ENCODE data around the gene SLK.

Gene SLK

DNA sequence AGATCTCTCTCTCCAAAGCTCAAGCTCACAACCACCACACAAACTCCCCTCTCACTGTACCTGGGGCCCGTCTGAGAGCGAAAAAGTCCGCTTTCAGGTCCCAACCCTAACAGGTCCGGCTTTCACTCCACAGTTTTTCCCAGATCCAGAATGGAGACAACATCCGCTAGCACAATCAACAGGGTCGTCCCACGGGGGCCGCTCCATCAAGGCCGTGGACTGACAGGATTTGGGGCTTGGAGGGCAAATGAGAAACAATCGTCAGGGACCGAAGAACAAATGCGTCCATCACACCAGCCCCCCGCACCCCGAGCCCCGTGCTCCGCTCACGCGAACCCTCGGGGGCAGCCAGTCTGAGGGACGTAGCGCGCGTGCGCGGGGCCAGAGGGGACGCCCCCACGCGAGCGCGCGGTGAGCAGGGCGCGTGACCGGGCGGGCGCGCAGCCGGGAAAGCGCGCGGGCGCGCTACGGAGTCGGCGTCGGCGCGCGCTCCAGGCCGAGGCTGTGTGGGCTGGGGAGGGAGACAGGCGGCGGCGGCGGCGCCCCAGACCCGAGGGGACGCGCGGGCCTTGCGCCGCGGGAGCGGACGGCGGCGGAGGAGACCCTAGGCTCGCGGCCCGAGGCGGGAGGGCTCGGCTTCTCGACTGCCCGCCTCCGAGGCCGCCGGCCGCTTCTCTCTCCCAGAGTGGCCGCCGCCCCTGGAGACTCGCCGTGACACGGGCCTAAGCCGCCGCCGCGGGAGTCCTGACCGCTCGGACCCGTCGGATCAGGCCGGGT is at the start of gene SLK:
Gene SLK (plus strand): TSS at position 470 of the 777 bp plus-strand sequence. CDS start 606 bp downstream, outside the sequence.
- DNase-seq (ENCODE audit: low spot score), result peak; percentile 87

DNA sequence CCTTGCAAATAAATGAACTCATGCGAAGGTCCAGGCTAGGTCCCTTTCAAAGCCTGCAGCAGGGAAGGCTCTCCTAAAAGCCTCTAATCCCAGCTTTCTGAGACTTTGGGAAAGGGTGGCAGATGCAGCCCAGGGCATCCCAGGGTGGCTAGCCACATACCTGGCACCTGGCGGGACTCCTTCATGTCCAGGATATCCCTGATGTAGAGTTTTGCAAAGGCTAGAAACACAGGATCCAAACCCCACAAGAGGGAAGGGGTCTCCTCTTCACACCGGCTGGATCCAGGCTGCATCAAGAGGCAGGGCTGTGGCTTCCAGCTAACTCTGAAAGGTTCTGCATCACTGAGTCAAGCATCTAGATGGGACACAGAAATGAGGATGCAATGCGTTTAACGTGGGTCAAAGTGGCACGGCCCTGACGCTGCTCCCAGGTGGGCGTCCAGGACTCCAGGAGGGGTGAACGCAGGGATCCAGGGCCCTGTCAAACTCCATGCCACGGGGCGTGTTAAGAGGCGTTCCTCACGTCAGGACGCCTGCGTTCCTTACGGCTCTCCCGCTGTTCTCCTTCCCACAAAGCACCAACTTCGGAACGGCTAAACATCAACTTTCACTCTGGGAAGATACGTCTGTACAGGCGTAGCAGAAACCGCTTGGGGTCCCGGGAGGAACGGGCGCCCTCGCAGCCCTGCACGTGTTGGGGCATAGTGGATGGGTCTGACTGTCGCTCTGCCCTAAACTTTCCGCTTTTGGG is 49.5 kb upstream of the SLK start:
- DNase-seq (ENCODE audit: low spot score), result no peak

GRCh38 chr10:103918053-103918846 is 48.7 kb upstream of the SLK start, which contains the start of gene STN1:
Gene STN1, minus strand, starts transcription at chr10:103918184. Its CDS starts 590 bp downstream, at chr10:103917594.
- peak; percentile 97 for DNase-seq (ENCODE audit: low spot score)

DNA sequence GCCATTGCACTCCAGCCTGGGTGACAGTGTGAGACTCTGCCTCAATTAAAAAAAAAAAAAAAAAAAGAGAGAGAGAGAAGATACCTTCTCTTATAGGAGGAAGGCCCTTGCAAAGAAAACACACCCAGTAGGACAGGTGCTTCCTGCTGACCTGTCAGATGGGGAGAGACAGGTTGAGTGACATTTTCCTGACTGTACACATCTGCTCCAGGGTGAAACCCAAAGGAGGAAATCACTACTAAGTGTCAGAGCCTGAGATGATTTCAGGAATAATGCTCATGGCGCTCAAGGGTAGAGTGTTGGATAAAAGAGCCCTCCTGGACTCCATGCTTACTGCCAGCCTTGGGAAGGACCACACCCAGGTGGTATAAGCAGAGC is 47.3 kb upstream of the SLK start:
- no peak for DNase-seq (ENCODE audit: low spot score)

- no peak for DNase-seq (ENCODE audit: low spot score)
Measured at GRCh38 chr10:103921248-103921647, 45.7 kb upstream of the SLK start.

- DNase-seq (ENCODE audit: low spot score), result peak; percentile 41
Measured at GRCh38 chr10:103921750-103922195, 45.2 kb upstream of the SLK start.

DNA sequence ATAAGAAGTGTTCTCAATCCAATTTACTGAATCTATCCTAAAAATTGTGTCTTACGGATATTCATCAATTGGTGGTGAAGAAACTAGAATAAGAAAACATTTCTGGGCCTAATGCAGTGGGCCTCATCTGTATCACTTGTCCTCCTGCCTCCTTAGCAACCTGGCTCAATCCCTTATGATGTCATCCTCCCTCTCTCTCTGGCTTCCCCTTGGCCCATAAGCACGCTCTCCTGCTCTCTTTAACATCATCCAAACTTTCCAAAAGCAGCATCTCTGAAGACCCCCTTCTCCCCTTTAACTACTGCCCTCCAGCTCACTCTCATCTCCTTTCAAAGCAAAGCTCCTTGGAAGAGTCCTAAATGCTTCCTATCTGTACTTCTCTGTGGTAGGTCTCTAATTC is 44.3 kb upstream of the SLK start:
- no peak for DNase-seq (ENCODE audit: low spot score)

DNA sequence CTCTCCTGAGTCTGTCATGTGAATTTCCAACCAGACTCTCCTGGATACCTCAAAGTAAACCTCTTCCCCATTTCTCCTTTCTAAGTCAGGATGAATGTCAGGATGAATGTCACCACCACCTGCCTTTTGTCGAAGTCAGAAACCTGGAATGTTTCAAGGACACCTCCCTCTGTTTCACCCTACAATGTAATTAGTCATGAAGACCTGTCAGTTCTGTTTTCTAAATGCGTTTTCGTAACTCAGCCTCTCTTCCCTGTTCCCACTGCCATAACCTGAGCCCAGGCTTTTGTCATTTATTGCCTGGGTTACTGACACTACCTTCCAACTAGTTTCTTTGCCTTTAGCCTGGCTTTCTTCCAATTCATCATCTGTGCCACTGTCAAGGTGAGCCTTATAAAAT is 43.4 kb upstream of the SLK start:
- DNase-seq (ENCODE audit: low spot score), result no peak

- DNase-seq (ENCODE audit: low spot score), result no peak
Measured at GRCh38 chr10:103925591-103925990, 41.3 kb upstream of the SLK start.

GRCh38 chr10:103926722-103927319 is 40.1 kb upstream of the SLK start:
- DNase-seq (ENCODE audit: low spot score), result no peak

GRCh38 chr10:103928784-103929183 is 38.2 kb upstream of the SLK start:
- no peak for DNase-seq (ENCODE audit: low spot score)

DNA sequence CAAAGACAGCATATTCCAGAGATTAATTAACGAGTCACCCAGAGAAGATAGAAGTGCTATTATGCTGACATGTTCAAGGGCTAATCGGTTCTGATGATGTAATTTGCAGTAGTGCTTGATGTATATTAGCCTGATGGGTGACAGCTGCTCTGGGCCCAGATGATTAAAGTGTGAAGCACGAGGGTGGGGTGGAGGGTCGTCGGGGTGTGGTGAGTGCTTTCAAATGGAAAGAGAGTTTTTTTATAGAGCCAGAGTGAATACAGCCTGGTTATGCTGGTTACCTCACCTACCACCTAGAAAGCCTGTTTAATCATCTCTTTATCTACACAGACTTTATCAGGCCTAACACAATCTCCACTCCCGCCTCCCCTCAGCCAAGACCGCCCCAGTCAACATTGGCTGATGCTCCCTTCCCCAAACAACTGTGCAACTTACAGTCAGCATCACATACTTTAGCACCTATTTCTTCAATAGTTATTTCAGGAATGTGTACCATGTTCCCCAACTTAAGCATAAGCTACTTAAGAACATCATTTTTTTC is 37.5 kb upstream of the SLK start:
- no peak for DNase-seq (ENCODE audit: low spot score)

- DNase-seq (ENCODE audit: low spot score), result no peak
Measured at GRCh38 chr10:103930449-103930848, 36.5 kb upstream of the SLK start.

GRCh38 chr10:103930881-103931280 is 36.1 kb upstream of the SLK start:
- no peak for DNase-seq (ENCODE audit: low spot score)

DNA sequence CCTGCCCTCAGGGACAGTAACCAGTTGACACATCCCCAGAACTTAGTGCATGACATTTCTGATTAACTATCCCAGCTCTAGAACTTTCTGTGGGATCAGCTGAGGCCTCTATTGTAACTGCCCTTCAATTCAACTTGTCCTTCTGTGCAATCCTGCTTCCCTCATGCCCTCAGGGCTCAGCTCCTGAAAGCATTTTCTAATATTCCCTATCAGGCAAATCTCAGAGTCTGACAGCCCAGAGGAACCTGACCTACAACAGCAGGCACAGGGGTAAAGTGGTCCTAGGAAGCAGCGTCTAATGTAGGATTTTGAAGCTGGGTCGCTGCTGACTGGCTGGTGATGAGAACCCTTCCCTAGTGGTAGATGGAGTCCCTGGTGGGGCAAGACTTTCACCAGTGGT is 35.3 kb upstream of the SLK start:
- no peak for DNase-seq (ENCODE audit: low spot score)

- no peak for DNase-seq (ENCODE audit: low spot score)
Measured at GRCh38 chr10:103932271-103932670, 34.7 kb upstream of the SLK start.

DNA sequence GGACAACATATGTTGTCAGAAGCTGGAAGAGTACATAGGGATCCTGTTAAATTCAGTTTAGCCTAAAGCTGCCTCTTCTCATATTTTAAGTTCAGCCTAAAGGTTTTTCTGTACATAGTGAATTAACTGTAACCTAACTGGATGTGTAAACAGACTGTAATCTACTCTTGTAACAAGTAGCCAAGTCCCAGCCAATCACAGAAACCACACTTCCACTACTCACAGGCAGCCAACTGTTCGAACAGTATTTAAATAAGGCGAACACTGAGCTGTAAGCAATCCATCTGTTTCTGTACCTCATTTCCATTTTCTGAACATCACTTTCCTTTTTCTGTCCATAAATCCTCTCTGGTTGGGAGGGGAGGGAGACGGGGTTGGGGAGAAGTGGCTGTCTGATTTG is 34.0 kb upstream of the SLK start:
- DNase-seq (ENCODE audit: low spot score), result no peak

- no peak for DNase-seq (ENCODE audit: low spot score)
Measured at GRCh38 chr10:103933557-103934121, 33.3 kb upstream of the SLK start.

DNA sequence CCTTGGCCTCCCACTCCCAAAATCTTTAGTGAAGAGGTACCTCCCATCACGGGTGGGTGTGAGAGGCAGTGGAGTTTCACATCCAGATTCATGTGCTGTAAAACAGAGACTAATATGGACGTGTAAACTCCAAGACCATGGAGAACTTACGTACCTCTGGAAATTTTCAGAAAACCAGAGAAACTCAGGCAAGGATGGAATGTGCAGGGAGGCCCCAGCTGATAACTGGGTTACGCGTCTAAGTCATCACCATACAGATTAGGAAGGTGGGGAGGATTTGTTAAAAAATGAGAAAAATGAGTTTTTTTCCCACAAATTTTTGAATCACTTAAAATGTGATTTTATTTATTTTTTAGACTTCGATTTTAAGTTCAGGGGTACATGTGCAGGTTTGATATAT is 32.6 kb upstream of the SLK start:
- no peak for DNase-seq (ENCODE audit: low spot score)

GRCh38 chr10:103936022-103936421 is 30.9 kb upstream of the SLK start:
- no peak for DNase-seq (ENCODE audit: low spot score)

GRCh38 chr10:103939522-103939921 is 27.4 kb upstream of the SLK start:
- DNase-seq (ENCODE audit: low spot score), result no peak

Data from kidney capillary endothelial cell (primary cell).